ENCODE results near the gene MCM3.
A peak's percentile ranks its signal among the peaks of the same experiment; 100 is the strongest.

Gene MCM3

GRCh38 chr6:52301326-52301725 lies 16.8 kb upstream of the MCM3 start:
- DNase-seq, result no peak

GRCh38 chr6:52300489-52300931 lies 16.0 kb upstream of the MCM3 start:
- no peak for DNase-seq

GRCh38 chr6:52299653-52300052 lies 15.1 kb upstream of the MCM3 start:
- no peak for DNase-seq

GRCh38 chr6:52297433-52297832 lies 12.9 kb upstream of the MCM3 start:
- peak; percentile 28 for DNase-seq

GRCh38 chr6:52293067-52293466 lies 8.5 kb upstream of the MCM3 start:
- DNase-seq, result peak; percentile 49

GRCh38 chr6:52288841-52289240 lies 4.3 kb upstream of the MCM3 start:
- no peak for DNase-seq

GRCh38 chr6:52288216-52288615 lies 3.7 kb upstream of the MCM3 start:
- DNase-seq, result no peak

GRCh38 chr6:52286798-52287432 lies 2.4 kb upstream of the MCM3 start:
- peak; percentile 45 for DNase-seq

- DNase-seq, result peak; percentile 14
These were observed 881 bp upstream of the MCM3 start for GRCh38 chr6:52285177-52286068.

- DNase-seq, result peak; percentile 18
These were observed 447 bp downstream of the MCM3 start for GRCh38 chr6:52284131-52284459.

GRCh38 chr6:52283111-52283510 lies 1.4 kb downstream of the MCM3 start:
- no peak for DNase-seq

- DNase-seq, result no peak
These were observed 8.4 kb downstream of the MCM3 start for GRCh38 chr6:52276130-52276529.

- no peak for DNase-seq
These were observed 12.6 kb downstream of the MCM3 start for GRCh38 chr6:52271852-52272460.

GRCh38 chr6:52263709-52264540 lies 20.6 kb downstream of the MCM3 start:
- no peak for DNase-seq

GRCh38 chr6:52262620-52263344 lies 21.8 kb downstream of the MCM3 start:
- no peak for DNase-seq

GRCh38 chr6:52261229-52261628 lies 23.3 kb downstream of the MCM3 start:
- no peak for DNase-seq

- DNase-seq, result no peak
These were observed 23.9 kb downstream of the MCM3 start for GRCh38 chr6:52260634-52261033.

- no peak for DNase-seq
These were observed 29.1 kb downstream of the MCM3 start for GRCh38 chr6:52255434-52255833.

GRCh38 chr6:52254731-52255378 lies 29.7 kb downstream of the MCM3 start:
- no peak for DNase-seq

- no peak for DNase-seq
These were observed 31.0 kb downstream of the MCM3 start for GRCh38 chr6:52253494-52253893.

- no peak for DNase-seq
These were observed 33.4 kb downstream of the MCM3 start for GRCh38 chr6:52251113-52251512.

GRCh38 chr6:52249078-52249477 lies 35.5 kb downstream of the MCM3 start:
- DNase-seq, result no peak

Data from DMS79 (cell line).